CD14-positive monocyte (primary cell): Measurements from ENCODE around the gene LYPLA2. TPM values are rescaled to one million over a fixed set of nuclear protein-coding genes. Genes with fewer than 3 reads are reported as not detected.

Experiments
- DNase-seq, 3 donors: peaks; one replicate each; pipeline ENCODE4 v3.0.0-alpha.2; 2011 to 2022
- H2AFZ ChIP-seq: 2 replicates; pipeline ENCODE4 v1.6.0; 2012; ENCODE audit warnings: mild to moderate bottlenecking, low read depth, low read length, inconsistent platforms; ENCODE audit not compliant: insufficient read depth, poor library complexity, severe bottlenecking
- H3K27ac ChIP-seq, 2 donors: 1 replicate in 1 of 2; 2 replicates in 1 of 2; pipeline ENCODE4 v1.5.1; 2012 to 2013; ENCODE audit warnings: low read length in 2 of 2, control low read depth in 1 of 2, inconsistent platforms in 1 of 2, low read depth in 1 of 2, mild to moderate bottlenecking in 1 of 2
- H3K27me3 ChIP-seq, 2 donors: one replicate each; pipeline versions ENCODE4 v1.6.0 to v1.6.1; 2011 to 2013; ENCODE audit warnings: low read length in 2 of 2; ENCODE audit not compliant: control insufficient read depth in 2 of 2, insufficient read depth in 2 of 2
- H3K36me3 ChIP-seq, 2 donors: replicated peaks in 1 of 2; 1 replicate in 1 of 2; 2 replicates in 1 of 2; pipeline versions ENCODE4 v1.5.1 to v1.6.1; 2012 to 2013; ENCODE audit warnings: low read length in 2 of 2, control low read depth in 1 of 2, inconsistent platforms in 1 of 2, mild to moderate bottlenecking in 1 of 2; ENCODE audit not compliant: insufficient read depth in 2 of 2, control insufficient read depth in 1 of 2
- H3K4me1 ChIP-seq, 2 donors: 1 replicate in 1 of 2; 2 replicates in 1 of 2; pipeline versions ENCODE4 v1.5.1 to v1.6.1; 2012 to 2013; ENCODE audit warnings: low read length in 2 of 2, control low read depth in 1 of 2, inconsistent platforms in 1 of 2, mild to moderate bottlenecking in 1 of 2, moderate library complexity in 1 of 2; ENCODE audit not compliant: insufficient read depth in 2 of 2, control insufficient read depth in 1 of 2
- H3K4me2 ChIP-seq: replicated peaks from 2 replicates; pipeline ENCODE3; 2012; ENCODE audit warnings: low read length, moderate library complexity, mild to moderate bottlenecking; ENCODE audit not compliant: poor library complexity, severe bottlenecking; ENCODE audit errors: extremely low read depth
- H3K4me3 ChIP-seq, 3 experiments: fragments of 200-600 bp in 1 of 3; sonication (generic) in 1 of 3; replicated peaks in 1 of 3; 1 replicate in 2 of 3; 2 replicates in 1 of 3; pipeline ENCODE4 v1.5.1; 2011 to 2013; ENCODE audit warnings: low read length in 3 of 3, mild to moderate bottlenecking in 3 of 3, control low read depth in 2 of 3, low read depth in 2 of 3, inconsistent platforms in 1 of 3, moderate library complexity in 1 of 3
- H3K79me2 ChIP-seq: 2 replicates; pipeline ENCODE4 v1.6.0; 2012; ENCODE audit warnings: mild to moderate bottlenecking, control low read depth, inconsistent platforms, low read length, moderate library complexity; ENCODE audit not compliant: insufficient read depth
- H3K9ac ChIP-seq: 2 replicates; pipeline ENCODE4 v1.6.0; 2017; ENCODE audit warnings: low read length, mild to moderate bottlenecking; ENCODE audit not compliant: insufficient read depth, poor library complexity, severe bottlenecking
- H3K9me3 ChIP-seq, 2 donors: replicated peaks in 1 of 2; 1 replicate in 1 of 2; 2 replicates in 1 of 2; pipeline versions ENCODE4 v1.5.1 to v1.6.1; 2012 to 2013; ENCODE audit warnings: low read length in 2 of 2, control low read depth in 1 of 2; ENCODE audit not compliant: control insufficient read depth in 1 of 2, insufficient read depth in 1 of 2
- H4K20me1 ChIP-seq: 2 replicates; pipeline ENCODE4 v1.6.0; 2012; ENCODE audit warnings: mild to moderate bottlenecking, low read length, control low read depth, moderate library complexity; ENCODE audit not compliant: insufficient read depth
- H3K27ac Mint-ChIP-seq, 7 donors: one replicate each; pipeline ENCODE4 v1.8.0; 2020; ENCODE audit warnings: mild to moderate bottlenecking in 7 of 7, mixed read lengths in 7 of 7, moderate library complexity in 6 of 7, inconsistent platforms in 2 of 7
- H3K27me3 Mint-ChIP-seq, 3 donors: one replicate each; pipeline ENCODE4 v1.8.0; 2021 to 2022; ENCODE audit warnings: low read depth in 3 of 3, mild to moderate bottlenecking in 3 of 3, mixed read lengths in 3 of 3, moderate library complexity in 3 of 3, inconsistent platforms in 1 of 3
- H3K36me3 Mint-ChIP-seq, 2 donors: one replicate each; pipeline ENCODE4 v1.8.0; 2020; ENCODE audit warnings: mixed read lengths in 2 of 2, inconsistent platforms in 1 of 2, mild to moderate bottlenecking in 1 of 2
- H3K4me1 Mint-ChIP-seq: one replicate; pipeline ENCODE4 v1.8.0; 2020; ENCODE audit warnings: mild to moderate bottlenecking, mixed read lengths
- H3K4me3 Mint-ChIP-seq, 2 donors: one replicate each; pipeline ENCODE4 v1.8.0; 2020; ENCODE audit warnings: mild to moderate bottlenecking in 2 of 2, mixed read lengths in 2 of 2, moderate library complexity in 1 of 2
- H3K9me3 Mint-ChIP-seq, 7 donors: one replicate each; pipeline ENCODE4 v1.8.0; 2020 to 2022; ENCODE audit warnings: mixed read lengths in 7 of 7, mild to moderate bottlenecking in 6 of 7, moderate library complexity in 6 of 7, inconsistent platforms in 2 of 7
- CTCF ChIP-seq: fragments of 200-600 bp; IDR thresholded peaks from one replicate; pipeline ENCODE4 v1.8.0; 2022; ENCODE audit warnings: antibody characterized with exemption, mild to moderate bottlenecking
- WGBS: methylation state at CpG from one replicate; pipeline ENCODE4 v1.1.5; 2013; ENCODE audit warnings: missing lambda C conversion rate; ENCODE audit not compliant: insufficient coverage; 5-methylcytosine and 5-hydroxymethylcytosine counted together
- intact Hi-C, 2 donors: fragments of 100-400 bp; cut with micrococcal nuclease; formaldehyde crosslinking; loops; one replicate each; pipeline versions ENCODE4 v1.15.0 to v1.15.1; 2023
- polyA plus RNA-seq, 3 donors: library from polyadenylated mRNA; depleted of rRNA in 1 of 3; unstranded in 2 of 3; stranded (reverse) in 1 of 3; fragments of 300-500 nt in 2 of 3; fragments of >200 nt in 1 of 3; fragmentation: Illumina TruSeq in 2 of 3; gene quantifications; 1 replicate in 2 of 3; 2 replicates in 1 of 3; pipeline ENCODE4 v1.2.3, GENCODE V29; 2012 to 2021

LYPLA2 gene
- polyA plus RNA-seq, 3 donors = 68.3 to 86.7 (median 74.1) TPM

- Histone ChIP-seq H3K36me3 (peaks cover 0 to under 1% of the 10 kb centered on the region in 2 donors), H3K79me2 (no peaks in the 10 kb centered on the region), H4K20me1 (no peaks in the 10 kb centered on the region), H3K27me3 (no peaks in the 10 kb centered on the region), H3K9ac (peak overlapping the region; percentile 72), H3K4me1 (peaks cover 26% of the 10 kb centered on the region in 2 donors), H3K4me3 (peak overlapping the region; percentile 13 to 66 (median 29)), H3K4me2 (peak overlapping the region; percentile 56), H3K27ac (peak overlapping the region in 1 of 2 donors; percentile 79), H2AFZ (peak overlapping the region; percentile 56), H3K9me3 (no peaks in the 10 kb centered on the region)
- Mint-ChIP-seq H3K27ac (peak overlapping the region in 5 of 7 donors; percentile 10 to 86 (median 28)), H3K9me3 (no peaks in the 10 kb centered on the region), H3K4me3 (peak overlapping the region; percentile 70 to 80), H3K27me3 (peaks cover 0 to 5% (median 0%) of the 10 kb centered on the region in 3 donors), H3K36me3 (no peaks in the 10 kb centered on the region), H3K4me1 (peaks cover 29% of the 10 kb centered on the region)
- peak; percentile 77 to 93 (median 84) for DNase-seq
- 2% methylated on average over 5 of the region's 21 CpGs for WGBS
- intact Hi-C loops = no loop called here
- no peak for TF ChIP-seq CTCF
These were observed 47.5 kb downstream of the LYPLA2 start for GRCh38 chr1:23838401-23838866.

GRCh38 chr1:23843644-23844043 is 52.7 kb downstream of the LYPLA2 start:
- H3K79me2 ChIP-seq = no peaks in the 10 kb centered on the region
- no peak overlapping the region for H3K9ac ChIP-seq
- Mint-ChIP-seq H3K4me3 (no peak overlapping the region), H3K36me3 (peaks cover 34 to 46% of the 10 kb centered on the region in 2 donors), H3K9me3 (peaks cover 3 to 18% (median 9%) of the 10 kb centered on the region in 7 donors), H3K4me1 (peaks cover 11% of the 10 kb centered on the region), H3K27ac (no peak overlapping the region), H3K27me3 (no peaks in the 10 kb centered on the region)
- H3K9me3 ChIP-seq = peaks cover 0 to 5% of the 10 kb centered on the region in 2 donors
- H3K4me1 ChIP-seq = peaks cover 5 to 7% of the 10 kb centered on the region in 2 donors
- TF ChIP-seq CTCF = no peak
- H2AFZ ChIP-seq = no peak overlapping the region
- no peaks in the 10 kb centered on the region for H4K20me1 ChIP-seq
- no peak overlapping the region for H3K4me3 ChIP-seq
- intact Hi-C loops = no loop called here
- DNase-seq = no peak
- no peak overlapping the region for H3K4me2 ChIP-seq
- no peaks in the 10 kb centered on the region for H3K27me3 ChIP-seq
- H3K36me3 ChIP-seq = peaks cover 38 to 51% of the 10 kb centered on the region in 2 donors
- 92% methylated on average over 2 of the region's 5 CpGs for WGBS
- no peak overlapping the region for H3K27ac ChIP-seq

Other genes starting within 250 kb of the LYPLA2 start
- gene ID3, start 231.6 kb upstream of the LYPLA2 start, polyA plus RNA-seq = 10 to 100 TPM in 1 of 3 donors, 1 to 10 TPM in 2; 1.1 to 31.1 (median 2.5) TPM
- gene RPL11, start 99.3 kb upstream of the LYPLA2 start, polyA plus RNA-seq = 100 to 1,000 TPM; 542 to 923 (median 552) TPM
- gene ELOA, start 47.7 kb upstream of the LYPLA2 start, polyA plus RNA-seq = 10 to 100 TPM; 25.4 to 31.2 (median 28.7) TPM
- 10 to 100 TPM; 20.8 to 40.8 (median 29.9) TPM for gene PITHD1, start 12.7 kb upstream of the LYPLA2 start, polyA plus RNA-seq
- 10 to 100 TPM; 17.6 to 21.9 (median 18.0) TPM for gene GALE, start 9.6 kb downstream of the LYPLA2 start, polyA plus RNA-seq
- gene HMGCL, start 34.3 kb downstream of the LYPLA2 start, polyA plus RNA-seq = 10 to 100 TPM; 17.8 to 26.7 (median 22.1) TPM
- 10 to 100 TPM; 24.2 to 97.7 (median 96.6) TPM for gene FUCA1, start 77.1 kb downstream of the LYPLA2 start, polyA plus RNA-seq
- under 1 TPM; 0.03 to 0.12 (median 0.11) TPM for gene CNR2, start 122.2 kb downstream of the LYPLA2 start, polyA plus RNA-seq
- gene PNRC2, start 168.7 kb downstream of the LYPLA2 start, polyA plus RNA-seq = 10 to 100 TPM; 71.7 to 89.7 (median 71.7) TPM
- gene SRSF10, start 189.2 kb downstream of the LYPLA2 start, polyA plus RNA-seq = 10 to 100 TPM; 66.6 to 76.2 (median 75.6) TPM